Measurements from ENCODE around the gene ATXN7. TPM values are rescaled to one million over a fixed set of nuclear protein-coding genes. Genes with fewer than 3 reads are reported as not detected.

Gene ATXN7
- polyA plus RNA-seq, 3 donors from 2014 or later = 5.5 to 11.3 (median 6.0) TPM

GRCh38 chr3:63986831-63987230 lies 123.2 kb downstream of the ATXN7 start:
- H3K4me3 Mint-ChIP-seq = no peak overlapping the region
- H3K27ac Mint-ChIP-seq = peak overlapping the region in 3 of 6 donors; percentile 18 to 58 (median 41)
- H3K4me1 Mint-ChIP-seq = peaks cover 19 to 65% of the 10 kb centered on the region in 2 donors
- H3K9me3 Mint-ChIP-seq = no peaks in the 10 kb centered on the region
- peaks cover 0 to 1% (median 0%) of the 10 kb centered on the region in 3 donors for H3K27me3 Mint-ChIP-seq (ENCODE audit: low read depth in 3 of 3)
- peaks cover 34 to 72% (median 48%) of the 10 kb centered on the region in 3 donors for H3K36me3 Mint-ChIP-seq
- DNase-seq = no peak

- H3K36me3 Mint-ChIP-seq = peaks cover 23 to 72% (median 53%) of the 10 kb centered on the region in 3 donors
- H3K27ac Mint-ChIP-seq = peak overlapping the region in 4 of 6 donors; percentile 41 to 68 (median 46)
- no peaks in the 10 kb centered on the region for H3K9me3 Mint-ChIP-seq
- no peak for DNase-seq
- peaks cover 11 to 68% of the 10 kb centered on the region in 2 donors for H3K4me1 Mint-ChIP-seq
- H3K27me3 Mint-ChIP-seq (ENCODE audit: low read depth in 3 of 3) = no peaks in the 10 kb centered on the region
- H3K4me3 Mint-ChIP-seq = no peak overlapping the region
Measured at GRCh38 chr3:63988943-63989342, 125.3 kb downstream of the ATXN7 start.

DNA sequence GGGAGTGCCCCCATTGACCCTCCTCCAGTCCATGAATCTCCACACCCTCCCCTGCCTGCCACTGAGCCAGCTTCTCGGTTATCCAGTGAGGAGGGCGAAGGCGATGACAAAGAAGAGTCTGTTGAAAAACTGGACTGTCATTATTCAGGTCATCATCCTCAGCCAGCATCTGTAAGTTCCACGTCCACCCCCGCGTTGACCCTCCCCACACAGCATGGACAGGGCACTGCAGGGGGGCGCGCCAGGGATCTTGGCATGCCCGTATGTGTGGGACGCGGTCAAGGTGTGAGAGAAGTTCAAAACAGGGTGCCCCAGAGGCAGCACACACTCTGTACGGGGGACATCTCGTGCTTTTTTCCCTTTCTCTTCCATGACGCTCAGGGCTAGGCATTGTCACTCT lies 126.5 kb downstream of the ATXN7 start:
- Mint-ChIP-seq H3K9me3 (no peaks in the 10 kb centered on the region), H3K27me3 (ENCODE audit: low read depth in 3 of 3) (peaks cover 0 to 3% (median 0%) of the 10 kb centered on the region in 3 donors), H3K4me3 (no peak overlapping the region), H3K4me1 (peaks cover 13 to 59% of the 10 kb centered on the region in 2 donors), H3K36me3 (peaks cover 19 to 68% (median 48%) of the 10 kb centered on the region in 3 donors), H3K27ac (peak overlapping the region in 1 of 6 donors; percentile 43)
- DNase-seq = no peak

- peaks cover 0 to 7% (median 0%) of the 10 kb centered on the region in 3 donors for H3K27me3 Mint-ChIP-seq (ENCODE audit: low read depth in 3 of 3)
- no peak for DNase-seq
- H3K27ac Mint-ChIP-seq = peak overlapping the region; percentile 5 to 75 (median 43)
- H3K9me3 Mint-ChIP-seq = no peaks in the 10 kb centered on the region
- H3K36me3 Mint-ChIP-seq = peaks cover 23 to 68% (median 48%) of the 10 kb centered on the region in 3 donors
- no peak overlapping the region for H3K4me3 Mint-ChIP-seq
- H3K4me1 Mint-ChIP-seq = peaks cover 9 to 53% of the 10 kb centered on the region in 2 donors
Measured at GRCh38 chr3:63990733-63991132, 127.1 kb downstream of the ATXN7 start.

GRCh38 chr3:63991666-63992065 lies 128.0 kb downstream of the ATXN7 start:
- Mint-ChIP-seq H3K4me3 (no peak overlapping the region), H3K4me1 (peaks cover 9 to 45% of the 10 kb centered on the region in 2 donors), H3K9me3 (no peaks in the 10 kb centered on the region), H3K36me3 (peaks cover 32 to 71% (median 54%) of the 10 kb centered on the region in 3 donors), H3K27me3 (ENCODE audit: low read depth in 3 of 3) (peaks cover 0 to 9% (median 2%) of the 10 kb centered on the region in 3 donors), H3K27ac (peak overlapping the region in 4 of 6 donors; percentile 47 to 81 (median 69))
- no peak for DNase-seq

GRCh38 chr3:63992516-63993209 lies 129.0 kb downstream of the ATXN7 start:
- no peak for DNase-seq
- Mint-ChIP-seq H3K4me3 (no peak overlapping the region), H3K27me3 (ENCODE audit: low read depth in 3 of 3) (peaks cover 0 to 9% (median 2%) of the 10 kb centered on the region in 3 donors), H3K4me1 (peaks cover 9 to 37% of the 10 kb centered on the region in 2 donors), H3K27ac (peak overlapping the region; percentile 6 to 81 (median 67)), H3K9me3 (no peaks in the 10 kb centered on the region), H3K36me3 (peaks cover 33 to 73% (median 53%) of the 10 kb centered on the region in 3 donors)

- no peak overlapping the region for H3K4me3 Mint-ChIP-seq
- H3K4me1 Mint-ChIP-seq = peaks cover 9 to 33% of the 10 kb centered on the region in 2 donors
- peak; percentile 56 to 62 (median 60) for DNase-seq
- no peaks in the 10 kb centered on the region for H3K9me3 Mint-ChIP-seq
- peaks cover 33 to 68% (median 59%) of the 10 kb centered on the region in 3 donors for H3K36me3 Mint-ChIP-seq
- peak overlapping the region; percentile 43 to 84 (median 79) for H3K27ac Mint-ChIP-seq
- peaks cover 0 to 9% (median 2%) of the 10 kb centered on the region in 3 donors for H3K27me3 Mint-ChIP-seq (ENCODE audit: low read depth in 3 of 3)
Measured at GRCh38 chr3:63993653-63994079, 130.0 kb downstream of the ATXN7 start.

GRCh38 chr3:63995086-63995485 lies 131.4 kb downstream of the ATXN7 start:
- Mint-ChIP-seq H3K4me1 (peaks cover 9 to 25% of the 10 kb centered on the region in 2 donors), H3K4me3 (no peak overlapping the region), H3K27me3 (ENCODE audit: low read depth in 3 of 3) (peaks cover 0 to 9% (median 2%) of the 10 kb centered on the region in 3 donors), H3K36me3 (peaks cover 29 to 64% (median 52%) of the 10 kb centered on the region in 3 donors), H3K9me3 (no peaks in the 10 kb centered on the region), H3K27ac (peak overlapping the region in 3 of 6 donors; percentile 5 to 39 (median 23))
- DNase-seq = no peak

GRCh38 chr3:63998852-63999754 lies 135.4 kb downstream of the ATXN7 start:
- Mint-ChIP-seq H3K36me3 (peaks cover 19 to 52% (median 31%) of the 10 kb centered on the region in 3 donors), H3K27ac (peak overlapping the region; percentile 19 to 59 (median 54)), H3K9me3 (no peaks in the 10 kb centered on the region), H3K4me3 (no peak overlapping the region), H3K4me1 (peaks cover 0 to 10% of the 10 kb centered on the region in 2 donors), H3K27me3 (ENCODE audit: low read depth in 3 of 3) (peaks cover 0 to 9% (median 2%) of the 10 kb centered on the region in 3 donors)
- DNase-seq = no peak

GRCh38 chr3:64000453-64001055 lies 136.9 kb downstream of the ATXN7 start:
- peaks cover 0 to 2% (median 2%) of the 10 kb centered on the region in 3 donors for H3K27me3 Mint-ChIP-seq (ENCODE audit: low read depth in 3 of 3)
- H3K4me1 Mint-ChIP-seq = peaks cover 0 to 8% of the 10 kb centered on the region in 2 donors
- H3K4me3 Mint-ChIP-seq = no peak overlapping the region

GRCh38 chr3:64002233-64002632 lies 138.6 kb downstream of the ATXN7 start:
- H3K27me3 Mint-ChIP-seq (ENCODE audit: low read depth in 3 of 3) = no peaks in the 10 kb centered on the region
- no peaks in the 10 kb centered on the region for H3K9me3 Mint-ChIP-seq
- no peak for DNase-seq
- H3K27ac Mint-ChIP-seq = peak overlapping the region in 4 of 6 donors; percentile 7 to 71 (median 48)
- peaks cover 0 to 6% of the 10 kb centered on the region in 2 donors for H3K4me1 Mint-ChIP-seq
- peaks cover 0 to 29% (median 12%) of the 10 kb centered on the region in 3 donors for H3K36me3 Mint-ChIP-seq
- H3K4me3 Mint-ChIP-seq = no peak overlapping the region

More at GRCh38 chr3:64000453-64001055, 136.9 kb downstream of the ATXN7 start:
- no peak for DNase-seq
- peaks cover 12 to 42% (median 26%) of the 10 kb centered on the region in 3 donors for H3K36me3 Mint-ChIP-seq
- no peaks in the 10 kb centered on the region for H3K9me3 Mint-ChIP-seq
- peak overlapping the region in 3 of 6 donors; percentile 60 to 65 (median 65) for H3K27ac Mint-ChIP-seq

DNA sequence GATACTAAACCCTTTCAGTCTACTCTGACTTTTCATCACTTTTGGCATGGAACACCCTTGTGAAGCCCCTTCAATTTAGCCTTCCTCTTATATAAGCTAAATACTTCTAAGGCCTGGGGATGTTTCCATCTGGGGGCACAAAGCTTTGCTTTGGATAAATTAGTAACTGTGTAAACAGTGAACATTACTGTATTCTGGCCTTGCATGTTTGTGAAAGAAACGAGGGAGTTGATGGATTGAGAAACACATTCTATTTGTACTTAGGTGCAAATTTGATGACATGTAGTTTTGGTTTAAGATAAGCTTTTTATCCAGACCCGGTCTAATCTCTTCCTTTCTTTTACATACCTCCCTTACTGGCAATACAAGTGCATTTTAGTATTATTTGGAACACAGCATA lies 139.9 kb downstream of the ATXN7 start:
- Mint-ChIP-seq H3K27ac (no peak overlapping the region), H3K36me3 (peaks cover 0 to 22% (median under 1%) of the 10 kb centered on the region in 3 donors), H3K27me3 (ENCODE audit: low read depth in 3 of 3) (no peaks in the 10 kb centered on the region), H3K4me3 (no peak overlapping the region), H3K9me3 (no peaks in the 10 kb centered on the region), H3K4me1 (peaks cover 0 to 6% of the 10 kb centered on the region in 2 donors)
- no peak for DNase-seq

- H3K27ac Mint-ChIP-seq = peak overlapping the region in 1 of 6 donors; percentile 16
- no peak overlapping the region for H3K4me3 Mint-ChIP-seq
- peaks cover 0 to 3% (median 0%) of the 10 kb centered on the region in 3 donors for H3K27me3 Mint-ChIP-seq (ENCODE audit: low read depth in 3 of 3)
- no peak for DNase-seq
- H3K36me3 Mint-ChIP-seq = peaks cover 11 to 36% (median 25%) of the 10 kb centered on the region in 3 donors
- H3K4me1 Mint-ChIP-seq = peaks cover 7 to 10% of the 10 kb centered on the region in 2 donors
- no peaks in the 10 kb centered on the region for H3K9me3 Mint-ChIP-seq
Measured at GRCh38 chr3:64008017-64008416, 144.3 kb downstream of the ATXN7 start.

All from immature natural killer cell (primary cell).